ENCODE results near the gene PDE11A.

GRCh38 chr2:178108176-178108575, 35.6 kb upstream of the PDE11A start:
- no peak for TF ChIP-seq POLR2AphosphoS5 (IDR thresholded peaks at IDR 0.05)
- no peak for TF ChIP-seq POLR2A (IDR thresholded peaks at IDR 0.05)
- TF ChIP-seq CTCF (IDR thresholded peaks at IDR 0.05 in 8 of 11, conservative IDR thresholded peaks at IDR 0.05 in 3 of 11): no peak
